ENCODE measurements around the gene ACSL6. TPM values are rescaled to one million over a fixed set of nuclear protein-coding genes. Genes with fewer than 3 reads are reported as not detected.

ACSL6 gene
- total RNA-seq, 1 donor from 2014 or later: 0.19 TPM

DNA sequence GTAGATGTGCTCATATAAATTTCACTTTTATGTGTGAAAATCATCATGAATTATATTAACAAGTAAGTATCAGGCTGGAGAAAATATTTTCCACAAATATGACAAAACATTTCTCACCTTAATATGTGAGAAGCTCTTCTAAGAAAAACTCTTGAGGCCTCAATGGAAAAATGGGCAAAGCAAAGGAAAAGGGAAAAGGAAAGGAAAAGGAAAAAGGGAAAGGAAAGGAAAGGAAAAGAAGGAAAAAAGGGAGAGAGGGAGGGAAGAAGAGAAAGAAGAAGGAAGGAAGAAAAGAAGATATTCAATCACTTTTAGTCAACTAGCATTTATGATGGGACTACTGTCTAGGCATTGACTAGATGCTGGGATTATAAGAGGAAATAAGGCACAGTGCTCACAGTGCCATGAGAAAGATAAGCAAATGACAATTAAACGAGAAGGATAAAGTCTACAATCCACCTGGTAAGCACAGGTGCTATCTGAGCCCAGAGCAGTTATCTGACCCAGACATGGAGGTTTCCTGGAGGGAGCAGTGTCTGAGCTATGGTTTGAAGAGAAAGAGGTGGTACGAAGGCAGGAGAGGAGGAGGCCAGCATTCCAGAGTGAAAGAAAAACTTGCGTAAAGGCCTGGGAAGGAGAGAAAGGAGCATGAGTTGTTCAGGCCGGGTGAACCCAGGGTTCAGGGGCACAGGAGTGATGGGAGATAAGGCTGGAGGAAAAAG is 18.3 kb upstream of the ACSL6 start:
- H3K27ac Mint-ChIP-seq: no peak overlapping the region

DNA sequence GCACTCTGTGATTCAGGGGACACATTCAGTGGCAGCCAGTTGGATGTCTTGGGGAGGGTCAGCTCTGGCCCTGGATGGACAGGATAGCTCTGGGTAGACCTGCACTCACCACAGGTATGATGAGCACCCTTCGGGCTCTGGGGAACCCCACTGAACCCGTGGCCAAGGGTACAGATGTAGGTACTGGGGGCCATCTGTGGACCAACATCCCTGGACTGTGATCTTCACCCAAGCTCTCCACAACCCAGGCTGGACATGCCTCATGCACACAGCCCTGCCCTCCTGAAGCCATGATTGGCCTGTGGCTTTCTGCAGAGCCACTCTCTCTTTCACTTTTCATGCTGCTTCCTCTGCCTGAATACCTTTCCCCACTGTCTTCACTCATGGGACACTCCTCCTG is 15.6 kb upstream of the ACSL6 start:
- TF ChIP-seq, protein P1, sequence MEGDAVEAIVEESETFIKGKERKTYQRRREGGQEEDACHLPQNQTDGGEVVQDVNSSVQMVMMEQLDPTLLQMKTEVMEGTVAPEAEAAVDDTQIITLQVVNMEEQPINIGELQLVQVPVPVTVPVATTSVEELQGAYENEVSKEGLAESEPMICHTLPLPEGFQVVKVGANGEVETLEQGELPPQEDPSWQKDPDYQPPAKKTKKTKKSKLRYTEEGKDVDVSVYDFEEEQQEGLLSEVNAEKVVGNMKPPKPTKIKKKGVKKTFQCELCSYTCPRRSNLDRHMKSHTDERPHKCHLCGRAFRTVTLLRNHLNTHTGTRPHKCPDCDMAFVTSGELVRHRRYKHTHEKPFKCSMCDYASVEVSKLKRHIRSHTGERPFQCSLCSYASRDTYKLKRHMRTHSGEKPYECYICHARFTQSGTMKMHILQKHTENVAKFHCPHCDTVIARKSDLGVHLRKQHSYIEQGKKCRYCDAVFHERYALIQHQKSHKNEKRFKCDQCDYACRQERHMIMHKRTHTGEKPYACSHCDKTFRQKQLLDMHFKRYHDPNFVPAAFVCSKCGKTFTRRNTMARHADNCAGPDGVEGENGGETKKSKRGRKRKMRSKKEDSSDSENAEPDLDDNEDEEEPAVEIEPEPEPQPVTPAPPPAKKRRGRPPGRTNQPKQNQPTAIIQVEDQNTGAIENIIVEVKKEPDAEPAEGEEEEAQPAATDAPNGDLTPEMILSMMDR (IDR thresholded peaks at IDR 0.05; ENCODE audit: unreplicated experiment): no peak
- H3K27me3 Mint-ChIP-seq: peaks cover 26% of the 10 kb centered on the region
- H3K4me3 Mint-ChIP-seq (ENCODE audit: low read depth): no peak overlapping the region
- H3K27ac Mint-ChIP-seq: no peak overlapping the region
- no peaks in the 10 kb centered on the region for H3K4me1 Mint-ChIP-seq (ENCODE audit: low read depth)
- no peaks in the 10 kb centered on the region for H3K36me3 Mint-ChIP-seq (ENCODE audit: insufficient read depth)
- no peaks in the 10 kb centered on the region for H3K9me3 Mint-ChIP-seq (ENCODE audit: low read depth)
- no peak for DNase-seq (ENCODE audit: low spot score, unreplicated experiment)

More for the DNA sequence above, 18.3 kb upstream of the ACSL6 start:
- DNase-seq (ENCODE audit: low spot score, unreplicated experiment): no peak
- Mint-ChIP-seq H3K9me3 (ENCODE audit: low read depth) (no peaks in the 10 kb centered on the region), H3K27me3 (peaks cover 19% of the 10 kb centered on the region), H3K4me3 (ENCODE audit: low read depth) (no peak overlapping the region), H3K36me3 (ENCODE audit: insufficient read depth) (no peaks in the 10 kb centered on the region), H3K4me1 (ENCODE audit: low read depth) (no peaks in the 10 kb centered on the region)
- TF ChIP-seq, protein P1 (IDR thresholded peaks at IDR 0.05; ENCODE audit: unreplicated experiment): no peak

DNA sequence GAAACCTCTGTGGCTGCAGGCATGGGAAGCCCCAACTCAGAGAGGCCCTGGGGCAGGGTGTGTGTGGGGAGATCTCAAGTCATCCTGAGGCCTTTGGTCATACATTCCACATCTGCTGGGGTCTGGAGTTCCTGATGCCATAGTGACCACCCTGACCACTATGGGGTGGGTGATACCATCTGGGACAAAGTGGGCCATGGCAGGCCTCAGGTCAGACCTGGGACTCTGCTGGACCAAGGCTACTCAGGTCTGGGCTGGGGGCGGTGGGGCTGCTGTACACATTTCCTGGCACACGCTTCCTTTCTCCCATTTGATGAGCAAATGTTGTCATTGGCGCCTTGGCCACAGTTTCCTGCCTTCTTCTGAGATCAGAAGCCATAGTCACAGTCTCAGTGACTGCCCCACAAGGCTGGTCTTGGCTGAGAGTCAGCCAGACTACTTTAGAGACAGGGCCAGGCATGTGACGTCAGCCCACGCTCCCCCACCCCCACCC is 15.1 kb upstream of the ACSL6 start:
- TF ChIP-seq, protein P1 (IDR thresholded peaks at IDR 0.05; ENCODE audit: unreplicated experiment): no peak
- Mint-ChIP-seq H3K9me3 (ENCODE audit: low read depth) (no peaks in the 10 kb centered on the region), H3K27ac (no peak overlapping the region)

DNA sequence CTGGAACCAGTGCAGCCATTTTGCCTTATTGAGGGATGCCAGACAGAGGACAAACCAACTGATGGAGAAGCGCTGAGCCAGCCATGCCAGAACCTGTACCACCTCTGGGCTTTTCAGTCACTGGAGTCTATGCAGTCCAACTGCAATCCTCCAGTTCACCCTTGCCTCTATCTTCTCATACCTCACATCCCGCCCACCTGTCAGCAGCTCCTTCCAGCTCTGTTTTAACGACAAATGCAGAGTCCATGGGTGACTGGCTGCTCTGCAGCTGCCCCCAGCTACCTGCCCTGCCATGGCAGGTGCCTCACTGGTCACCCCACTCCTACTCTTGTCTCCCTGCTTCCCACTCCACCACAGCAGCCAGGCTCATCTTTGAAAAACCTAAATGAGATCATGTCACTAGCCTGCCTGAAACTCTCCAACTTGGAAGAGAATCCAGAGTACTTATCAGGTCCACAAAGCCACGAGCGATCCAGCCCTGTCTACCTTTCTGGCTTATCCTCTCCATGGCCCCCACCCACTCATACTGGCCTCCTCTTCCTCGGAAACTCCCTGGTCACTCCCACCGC is 14.0 kb upstream of the ACSL6 start:
- no peaks in the 10 kb centered on the region for H3K9me3 Mint-ChIP-seq (ENCODE audit: low read depth)
- TF ChIP-seq, protein P1 (IDR thresholded peaks at IDR 0.05; ENCODE audit: unreplicated experiment): no peak
- no peaks in the 10 kb centered on the region for H3K36me3 Mint-ChIP-seq (ENCODE audit: insufficient read depth)
- H3K4me1 Mint-ChIP-seq (ENCODE audit: low read depth): no peaks in the 10 kb centered on the region
- no peak overlapping the region for H3K27ac Mint-ChIP-seq
- DNase-seq (ENCODE audit: low spot score, unreplicated experiment): no peak
- no peak overlapping the region for H3K4me3 Mint-ChIP-seq (ENCODE audit: low read depth)
- H3K27me3 Mint-ChIP-seq: peaks cover 30% of the 10 kb centered on the region

More for the DNA sequence above, 15.1 kb upstream of the ACSL6 start:
- H3K36me3 Mint-ChIP-seq (ENCODE audit: insufficient read depth): no peaks in the 10 kb centered on the region
- no peak overlapping the region for H3K4me3 Mint-ChIP-seq (ENCODE audit: low read depth)
- peaks cover 26% of the 10 kb centered on the region for H3K27me3 Mint-ChIP-seq
- H3K4me1 Mint-ChIP-seq (ENCODE audit: low read depth): no peaks in the 10 kb centered on the region
- DNase-seq (ENCODE audit: low spot score, unreplicated experiment): no peak

DNA sequence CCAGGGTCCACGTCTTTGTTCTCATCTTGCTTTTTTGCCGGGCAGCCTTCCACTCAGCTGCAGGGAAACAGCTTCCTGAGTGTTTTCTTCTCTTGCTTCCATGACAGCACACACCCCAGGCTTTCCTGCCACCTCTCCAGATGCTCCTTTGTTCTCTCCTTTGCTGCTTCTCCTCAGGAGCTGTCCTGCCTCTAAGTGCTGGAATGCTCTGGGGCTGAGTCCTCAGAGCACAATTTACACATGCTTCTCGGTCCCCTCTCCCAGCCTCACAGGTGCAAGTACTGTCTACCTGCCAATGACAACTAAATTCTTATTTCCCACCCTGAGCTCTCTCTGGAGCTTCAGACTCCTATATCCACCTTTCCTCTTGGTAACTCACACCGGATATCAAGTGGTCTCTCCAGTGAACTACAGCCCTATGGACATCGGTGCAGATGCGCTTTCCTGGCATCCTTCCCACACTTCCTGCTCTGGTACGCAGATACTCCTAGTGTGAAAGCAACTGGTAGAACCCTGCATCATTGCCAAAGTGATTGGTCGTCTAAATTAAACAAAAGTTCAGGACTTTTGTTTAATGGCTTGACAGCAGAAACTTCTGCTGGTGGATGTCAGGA is 13.4 kb upstream of the ACSL6 start:
- no peak for DNase-seq (ENCODE audit: low spot score, unreplicated experiment)
- peaks cover 28% of the 10 kb centered on the region for H3K27me3 Mint-ChIP-seq
- H3K36me3 Mint-ChIP-seq (ENCODE audit: insufficient read depth): no peaks in the 10 kb centered on the region
- no peak overlapping the region for H3K27ac Mint-ChIP-seq
- H3K4me3 Mint-ChIP-seq (ENCODE audit: low read depth): no peak overlapping the region
- no peaks in the 10 kb centered on the region for H3K9me3 Mint-ChIP-seq (ENCODE audit: low read depth)
- TF ChIP-seq, protein P1 (IDR thresholded peaks at IDR 0.05; ENCODE audit: unreplicated experiment): no peak
- no peaks in the 10 kb centered on the region for H3K4me1 Mint-ChIP-seq (ENCODE audit: low read depth)

Measured in progenitor cell of endocrine pancreas (in vitro differentiated cells).